OCI-LY7 (cell line): ENCODE results near the gene ACVR2A. TPM values are rescaled to one million over a fixed set of nuclear protein-coding genes. Genes with fewer than 3 reads are reported as not detected.

Experiments
- BruUV-seq: library from RNA; stranded (reverse); fragments of 400-500 nt; replicated peaks from 2 replicates; lab custom pipeline; 2021; lab: Mats Ljungman, UMichigan
- CTCF ChIA-PET: fragments of 300-600 bp; sonication (Branson Sonifier 250); formaldehyde crosslinking; loops from one replicate; lab custom pipeline; 2022; ENCODE audit warnings: antibody characterized with exemption; ENCODE audit not compliant: unreplicated experiment; lab: Charles Lee
- POLR2A ChIA-PET: fragments of 300-600 bp; sonication (Branson Sonifier 250); formaldehyde crosslinking; loops from one replicate; lab custom pipeline; 2022; ENCODE audit warnings: antibody characterized with exemption; lab: Charles Lee
- DNase-seq: peaks from one replicate; pipeline ENCODE4 v3.0.0-alpha.2; 2015; ENCODE audit warnings: low spot score
- H2AFZ ChIP-seq: fragments of 200-600 bp; sonication (generic), shearing (Covaris generic); 2 replicates; pipeline ENCODE4 v1.6.1; 2014; ENCODE audit warnings: mild to moderate bottlenecking, antibody characterized with exemption, low read length, moderate library complexity
- H3K27ac ChIP-seq: fragments of 200-600 bp; sonication (generic); 2 replicates; pipeline ENCODE4 v1.5.1; 2014; ENCODE audit warnings: mixed run types, low read depth, mild to moderate bottlenecking, moderate library complexity, low read length, inconsistent platforms; ENCODE audit not compliant: poor library complexity, severe bottlenecking
- H3K36me3 ChIP-seq: fragments of 200-600 bp; sonication (generic); 2 replicates; pipeline ENCODE4 v1.6.1; 2014; ENCODE audit warnings: mild to moderate bottlenecking, antibody characterized with exemption, low read length, moderate library complexity, mixed read lengths; ENCODE audit not compliant: insufficient read depth
- H3K4me1 ChIP-seq: fragments of 200-600 bp; sonication (generic); 2 replicates; pipeline ENCODE4 v1.5.1; 2014; ENCODE audit warnings: mild to moderate bottlenecking, low read length; ENCODE audit not compliant: insufficient read depth, poor library complexity, severe bottlenecking
- H3K4me2 ChIP-seq: fragments of 200-600 bp; sonication (generic); 2 replicates; pipeline ENCODE4 v1.6.1; 2014; ENCODE audit warnings: mild to moderate bottlenecking, low read length
- H3K4me3 ChIP-seq: fragments of 200-600 bp; sonication (generic); 2 replicates; pipeline ENCODE4 v1.5.1; 2014; ENCODE audit warnings: mild to moderate bottlenecking, low read depth, low read length; ENCODE audit not compliant: poor library complexity, severe bottlenecking
- H3K79me2 ChIP-seq: fragments of 200-600 bp; sonication (generic); 2 replicates; pipeline ENCODE4 v1.6.1; 2016; ENCODE audit warnings: low read depth, mild to moderate bottlenecking, low read length, moderate library complexity, mixed read lengths; ENCODE audit not compliant: insufficient read depth
- H3K9me2 ChIP-seq: fragments of 200-600 bp; sonication (generic); 2 replicates; pipeline ENCODE4 v1.6.1; 2016; ENCODE audit warnings: mild to moderate bottlenecking, low read length, mixed read lengths; ENCODE audit not compliant: insufficient read depth
- H3K9me3 ChIP-seq: fragments of 200-600 bp; sonication (generic); 2 replicates; pipeline ENCODE4 v1.6.1; 2014; ENCODE audit warnings: mild to moderate bottlenecking, mixed run types, low read length, mixed read lengths
- H4K20me1 ChIP-seq: fragments of 200-600 bp; sonication (generic); 2 replicates; pipeline ENCODE4 v1.6.1; 2014; ENCODE audit warnings: mild to moderate bottlenecking, antibody characterized with exemption, low read length, moderate library complexity, mixed read lengths; ENCODE audit not compliant: insufficient read depth
- EZH2phosphoT487 ChIP-seq: fragments of 200-600 bp; sonication (generic); IDR thresholded peaks from 2 replicates; pipeline ENCODE4 v1.6.1; 2018; ENCODE audit warnings: low read depth, borderline replicate concordance, mild to moderate bottlenecking, mixed run types, antibody characterized with exemption, low read length, moderate library complexity, mixed read lengths
- intact Hi-C: fragments of 100-400 bp; cut with micrococcal nuclease; formaldehyde crosslinking; loops from one replicate; pipeline ENCODE4 v1.10.0; 2022; ENCODE audit not compliant: unreplicated experiment
- total RNA-seq, 2 experiments: library from RNA; depleted of rRNA in 1 of 2; stranded (reverse); fragments of >200 nt in 1 of 2; shearing (Covaris generic) in 1 of 2; gene quantifications; 2 replicates each; pipeline ENCODE4 v1.2.3, GENCODE V29; 2014 to 2022
- TF ChIP-seq, protein P1 (sequence below): fragments of 200-600 bp; sonication (generic); conservative IDR thresholded peaks from 2 replicates; pipeline ENCODE4 v1.5.1; 2014; ENCODE audit warnings: mild to moderate bottlenecking, antibody characterized with exemption, low read length, moderate library complexity, mixed read lengths

Gene ACVR2A
- total RNA-seq, 2 experiments from 2014 or later, result 1.5 to 2.5 TPM

GRCh38 chr2:147909178-147909577, 64.3 kb downstream of the ACVR2A start:
- intact Hi-C loops, result no loop called here
- CTCF ChIA-PET, result no interaction called here
- DNase-seq, result no peak
- H3K79me2 ChIP-seq, result no peaks in the 10 kb centered on the region
- H3K4me2 ChIP-seq, result no peak overlapping the region
- POLR2A ChIA-PET, result interaction anchor here (0.7 to 1.1 kb wide), 3 partner anchors 11 to 406 kb away, joined by 3 to 4 read pairs (median 3); no protein-coding TSS in a partner anchor
- H3K36me3 ChIP-seq, result no peaks in the 10 kb centered on the region
- no peaks in the 10 kb centered on the region for H4K20me1 ChIP-seq
- no peaks in the 10 kb centered on the region for H3K4me1 ChIP-seq
- no peak overlapping the region for H2AFZ ChIP-seq
- BruUV-seq, result no TSS peak
- H3K27ac ChIP-seq, result no peak overlapping the region
- no peak overlapping the region for H3K4me3 ChIP-seq
- TF ChIP-seq EZH2phosphoT487, result no peak
- TF ChIP-seq, protein P1, sequence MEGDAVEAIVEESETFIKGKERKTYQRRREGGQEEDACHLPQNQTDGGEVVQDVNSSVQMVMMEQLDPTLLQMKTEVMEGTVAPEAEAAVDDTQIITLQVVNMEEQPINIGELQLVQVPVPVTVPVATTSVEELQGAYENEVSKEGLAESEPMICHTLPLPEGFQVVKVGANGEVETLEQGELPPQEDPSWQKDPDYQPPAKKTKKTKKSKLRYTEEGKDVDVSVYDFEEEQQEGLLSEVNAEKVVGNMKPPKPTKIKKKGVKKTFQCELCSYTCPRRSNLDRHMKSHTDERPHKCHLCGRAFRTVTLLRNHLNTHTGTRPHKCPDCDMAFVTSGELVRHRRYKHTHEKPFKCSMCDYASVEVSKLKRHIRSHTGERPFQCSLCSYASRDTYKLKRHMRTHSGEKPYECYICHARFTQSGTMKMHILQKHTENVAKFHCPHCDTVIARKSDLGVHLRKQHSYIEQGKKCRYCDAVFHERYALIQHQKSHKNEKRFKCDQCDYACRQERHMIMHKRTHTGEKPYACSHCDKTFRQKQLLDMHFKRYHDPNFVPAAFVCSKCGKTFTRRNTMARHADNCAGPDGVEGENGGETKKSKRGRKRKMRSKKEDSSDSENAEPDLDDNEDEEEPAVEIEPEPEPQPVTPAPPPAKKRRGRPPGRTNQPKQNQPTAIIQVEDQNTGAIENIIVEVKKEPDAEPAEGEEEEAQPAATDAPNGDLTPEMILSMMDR, result no peak
- no peaks in the 10 kb centered on the region for H3K9me2 ChIP-seq
- H3K9me3 ChIP-seq, result no peaks in the 10 kb centered on the region

DNA sequence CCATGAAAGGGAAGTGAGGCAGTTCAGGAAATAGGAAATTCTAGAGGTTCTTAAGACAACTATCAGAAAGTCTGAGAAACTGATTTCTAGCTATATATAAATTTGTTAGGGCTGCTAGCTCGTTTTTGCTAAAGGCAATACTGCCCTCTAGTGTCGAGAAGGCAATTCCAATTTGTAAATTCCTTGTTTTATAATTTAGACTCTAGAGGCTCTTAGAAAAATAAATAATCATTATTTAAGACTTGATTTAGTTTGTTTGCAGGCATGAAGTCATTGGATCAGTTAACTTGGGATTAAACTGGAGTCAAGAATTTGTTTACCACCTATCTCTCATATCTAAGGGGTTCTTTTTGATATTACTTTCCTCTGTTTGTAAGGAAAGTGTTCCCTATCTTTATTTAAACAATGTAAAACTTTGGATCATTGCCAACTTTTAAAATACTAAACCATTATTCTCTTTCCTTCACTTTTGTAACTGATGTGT, 66.2 kb downstream of the ACVR2A start:
- DNase-seq, result peak; percentile 58
- CTCF ChIA-PET, result no interaction called here

More for the DNA sequence above, 66.2 kb downstream of the ACVR2A start:
- no peak for TF ChIP-seq EZH2phosphoT487
- TF ChIP-seq, protein P1, result peak; percentile 95
- H3K9me2 ChIP-seq, result no peaks in the 10 kb centered on the region
- no peaks in the 10 kb centered on the region for H3K36me3 ChIP-seq
- no peak overlapping the region for H3K4me2 ChIP-seq
- intact Hi-C loops, result loop anchor here (2.0 to 5.0 kb wide), 3 partner anchors 828 to 1179 kb away; no protein-coding TSS in a partner anchor
- no peak overlapping the region for H3K4me3 ChIP-seq
- BruUV-seq, result no TSS peak
- H4K20me1 ChIP-seq, result no peaks in the 10 kb centered on the region
- H3K79me2 ChIP-seq, result no peaks in the 10 kb centered on the region
- POLR2A ChIA-PET, result interaction anchor here (0.8 to 1.2 kb wide), 2 partner anchors 10 kb away, joined by 4 read pairs; no protein-coding TSS in a partner anchor
- H3K4me1 ChIP-seq, result no peaks in the 10 kb centered on the region
- no peaks in the 10 kb centered on the region for H3K9me3 ChIP-seq
- H2AFZ ChIP-seq, result no peak overlapping the region
- no peak overlapping the region for H3K27ac ChIP-seq
